PFSK-1 (cell line): ENCODE measurements around the gene PCDHA7.

Experiments used
- POLR2AphosphoS5 ChIP-seq: IDR thresholded peaks from 2 replicates; pipeline ENCODE4 v1.6.1; 2012; ENCODE audit warnings: low read depth, mild to moderate bottlenecking, control low read depth, low read length, moderate library complexity
- TAF1 ChIP-seq: IDR thresholded peaks from 2 replicates; pipeline ENCODE4 v1.6.1; 2012; ENCODE audit warnings: low read length, control low read depth, borderline replicate concordance; ENCODE audit not compliant: insufficient read depth

- no peak for TF ChIP-seq POLR2AphosphoS5
- no peak for TF ChIP-seq TAF1
Measured at GRCh38 chr5:140833993-140834392, at the start of gene PCDHA7.
